GM19099 (cell line): Measurements from ENCODE around the gene PEX7.
A peak's percentile ranks its signal among the peaks of the same experiment; 100 is the strongest.

Source experiments
- POLR2A ChIP-seq: IDR thresholded peaks from 3 replicates; pipeline ENCODE4 v1.6.1; 2011; ENCODE audit warnings: low read depth; ENCODE audit not compliant: insufficient read length; ENCODE audit errors: extremely low read depth

The PEX7 gene

GRCh38 chr6:136787726-136788068 lies 34.7 kb upstream of the PEX7 start:
- no peak for TF ChIP-seq POLR2A

GRCh38 chr6:136788069-136788902 lies 34.1 kb upstream of the PEX7 start:
- no peak for TF ChIP-seq POLR2A

DNA sequence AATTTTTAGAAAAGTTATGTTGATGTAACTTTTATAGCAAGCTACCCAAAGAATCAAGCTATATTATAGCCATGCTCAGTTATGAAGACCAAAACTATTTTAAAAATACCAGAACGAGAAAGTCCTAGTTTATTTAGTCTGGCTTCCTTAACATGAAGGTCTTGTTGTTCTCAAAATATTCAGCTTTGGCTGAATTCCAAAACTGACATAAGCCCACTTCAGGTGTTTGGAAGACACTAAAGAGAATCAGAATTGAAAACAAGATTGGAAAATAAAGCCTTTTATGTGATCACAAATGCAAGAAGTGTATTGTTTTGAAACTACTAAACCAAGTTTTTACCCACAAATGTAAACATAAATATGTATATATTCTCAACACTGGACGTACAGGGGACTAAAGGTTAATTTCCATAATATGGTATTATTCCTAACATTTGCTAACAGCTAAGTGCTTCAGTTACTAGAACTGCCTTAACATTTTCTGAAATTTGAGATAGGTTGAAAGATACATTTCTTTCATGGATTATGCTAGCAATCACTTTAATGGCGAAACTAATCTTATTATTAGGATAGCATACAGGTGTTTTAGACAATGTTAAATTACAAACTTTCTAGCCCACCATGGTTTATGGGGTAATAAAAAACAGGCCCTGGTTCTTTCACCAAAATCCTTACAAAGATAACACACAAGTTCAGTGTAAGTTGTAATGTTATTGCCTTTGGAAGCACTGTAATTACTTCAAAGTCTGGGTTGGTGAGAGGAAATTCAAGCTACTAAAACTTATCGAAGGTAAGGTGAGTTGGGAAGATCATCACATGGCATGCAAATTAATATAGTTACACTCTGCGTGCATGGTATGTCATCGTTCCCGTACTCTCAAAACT lies 31.7 kb upstream of the PEX7 start:
- no peak for TF ChIP-seq POLR2A

GRCh38 chr6:136791296-136792094 lies 30.9 kb upstream of the PEX7 start:
- TF ChIP-seq POLR2A = peak; percentile 83

DNA sequence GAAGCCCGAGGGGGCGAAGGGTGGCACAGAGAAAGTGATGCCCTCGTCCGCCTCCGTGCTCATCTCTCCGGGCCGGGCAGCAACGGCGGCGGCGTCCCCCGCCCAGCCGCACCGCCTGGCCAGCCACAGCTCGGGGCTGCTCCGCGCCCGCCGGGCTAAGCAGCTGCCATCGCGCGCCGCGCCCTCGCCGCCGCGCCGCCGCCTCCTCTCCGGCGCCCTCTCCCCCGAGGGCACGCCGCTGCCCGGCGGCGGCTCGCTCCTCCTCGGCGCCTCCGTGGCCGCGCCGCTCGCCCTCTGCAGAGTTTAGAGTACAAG lies 30.3 kb upstream of the PEX7 start:
- TF ChIP-seq POLR2A = no peak

DNA sequence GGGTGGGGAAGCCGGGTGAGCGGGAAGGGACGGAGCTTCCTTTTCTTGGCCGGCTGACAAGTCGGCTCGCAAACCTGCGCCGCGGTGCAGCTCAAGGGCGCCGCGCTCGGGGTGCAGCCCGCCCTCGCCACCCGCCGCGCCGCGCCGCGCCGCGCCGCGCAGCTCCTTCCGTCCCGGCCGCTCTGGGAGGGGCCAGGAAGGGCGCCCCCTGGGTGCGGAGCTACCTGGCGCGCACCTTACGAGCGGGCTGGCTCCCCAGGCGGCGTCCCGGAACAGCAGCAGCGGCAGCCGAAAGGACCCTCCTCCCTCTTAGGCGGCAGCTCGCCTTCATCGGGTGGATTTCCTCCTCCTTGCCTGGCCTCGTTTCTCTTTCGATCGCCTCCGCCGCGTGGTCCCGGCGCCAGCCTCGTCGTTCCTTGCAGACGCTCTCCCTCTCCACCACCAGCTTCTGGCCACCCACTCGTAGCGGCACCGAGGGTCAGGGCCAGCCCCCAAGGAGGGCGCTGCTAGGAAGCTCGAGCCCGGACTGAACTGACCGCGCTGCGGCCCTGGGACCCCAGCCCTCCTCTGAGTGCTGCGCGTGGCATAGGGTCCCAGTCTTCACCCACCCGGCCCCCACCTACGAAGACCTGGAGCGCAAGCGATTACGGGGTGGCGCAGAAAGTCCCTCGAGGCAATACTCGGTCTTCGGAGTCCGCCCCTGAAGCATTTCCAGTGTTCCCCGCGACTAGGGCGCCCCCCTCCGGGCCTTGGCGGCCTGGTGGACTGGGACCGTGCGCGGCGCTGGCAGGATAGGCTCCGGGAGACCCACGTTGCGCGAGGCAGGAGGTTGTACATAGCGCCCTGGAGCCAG lies 29.8 kb upstream of the PEX7 start, which contains the start of gene MAP3K5:
TSS of gene MAP3K5 (minus strand) at position 68 of the 853 bp plus-strand sequence. CDS start 320 bp downstream, outside the sequence.
- peak; percentile 57 for TF ChIP-seq POLR2A

DNA sequence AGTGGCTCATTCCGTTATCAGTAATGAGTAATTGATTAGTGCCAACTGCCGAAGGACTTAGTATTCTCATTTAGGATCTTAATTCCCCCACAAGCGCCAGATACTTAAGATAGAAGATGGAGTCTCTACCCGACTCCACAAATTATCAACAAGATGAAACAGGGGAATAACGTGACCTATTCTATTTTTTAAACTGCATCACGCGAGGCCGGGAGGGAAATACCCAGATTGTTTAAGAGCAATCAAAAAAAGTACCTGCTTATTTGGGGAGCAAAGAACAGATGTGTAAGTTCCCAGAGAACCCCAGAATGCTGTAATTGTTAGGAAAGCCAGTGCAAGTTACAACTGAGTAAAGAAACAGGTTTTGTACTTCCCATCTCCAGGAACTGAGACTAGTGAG lies 29.0 kb upstream of the PEX7 start:
- no peak for TF ChIP-seq POLR2A

GRCh38 chr6:136795386-136795785 lies 27.0 kb upstream of the PEX7 start:
- TF ChIP-seq POLR2A = no peak

GRCh38 chr6:136795996-136796395 lies 26.4 kb upstream of the PEX7 start:
- no peak for TF ChIP-seq POLR2A

DNA sequence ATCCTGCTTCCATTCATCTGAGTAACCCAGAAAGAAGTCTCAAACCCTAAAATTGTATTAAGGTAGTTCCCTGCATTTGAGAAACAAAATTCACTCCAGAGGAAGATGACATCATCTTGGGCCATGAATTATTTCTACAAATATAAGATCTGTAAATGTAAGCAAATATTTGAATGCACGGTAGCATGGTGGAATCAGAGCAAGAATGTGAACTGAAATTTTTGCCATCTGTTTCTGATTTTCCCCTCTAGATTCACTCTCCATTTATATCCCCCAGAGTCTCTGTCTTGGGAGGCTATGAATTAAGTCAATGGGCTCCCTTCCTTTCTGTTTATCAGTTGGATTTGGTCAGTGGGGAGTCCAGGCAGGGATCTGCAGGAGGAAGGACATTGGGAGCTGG lies 24.3 kb upstream of the PEX7 start:
- no peak for TF ChIP-seq POLR2A

GRCh38 chr6:136801581-136801980 lies 20.8 kb upstream of the PEX7 start:
- no peak for TF ChIP-seq POLR2A

DNA sequence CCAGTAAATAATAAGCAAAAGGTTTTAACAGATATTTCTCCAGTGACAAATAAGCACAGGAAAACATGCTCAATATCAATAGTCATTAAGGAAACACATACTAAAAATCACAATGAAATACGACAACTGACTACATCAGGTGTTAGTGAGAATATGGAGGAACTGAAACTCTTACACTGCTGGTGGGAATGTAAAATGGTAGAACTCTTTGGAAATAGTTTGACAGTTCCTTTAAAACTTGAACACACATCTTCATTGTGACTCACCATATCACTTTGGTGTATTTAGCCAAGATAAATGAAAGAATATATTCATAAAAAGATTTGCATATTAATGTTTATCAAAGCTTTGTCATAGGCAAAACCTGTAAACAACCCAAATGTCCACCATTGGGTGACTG lies 18.8 kb upstream of the PEX7 start:
- TF ChIP-seq POLR2A = no peak

DNA sequence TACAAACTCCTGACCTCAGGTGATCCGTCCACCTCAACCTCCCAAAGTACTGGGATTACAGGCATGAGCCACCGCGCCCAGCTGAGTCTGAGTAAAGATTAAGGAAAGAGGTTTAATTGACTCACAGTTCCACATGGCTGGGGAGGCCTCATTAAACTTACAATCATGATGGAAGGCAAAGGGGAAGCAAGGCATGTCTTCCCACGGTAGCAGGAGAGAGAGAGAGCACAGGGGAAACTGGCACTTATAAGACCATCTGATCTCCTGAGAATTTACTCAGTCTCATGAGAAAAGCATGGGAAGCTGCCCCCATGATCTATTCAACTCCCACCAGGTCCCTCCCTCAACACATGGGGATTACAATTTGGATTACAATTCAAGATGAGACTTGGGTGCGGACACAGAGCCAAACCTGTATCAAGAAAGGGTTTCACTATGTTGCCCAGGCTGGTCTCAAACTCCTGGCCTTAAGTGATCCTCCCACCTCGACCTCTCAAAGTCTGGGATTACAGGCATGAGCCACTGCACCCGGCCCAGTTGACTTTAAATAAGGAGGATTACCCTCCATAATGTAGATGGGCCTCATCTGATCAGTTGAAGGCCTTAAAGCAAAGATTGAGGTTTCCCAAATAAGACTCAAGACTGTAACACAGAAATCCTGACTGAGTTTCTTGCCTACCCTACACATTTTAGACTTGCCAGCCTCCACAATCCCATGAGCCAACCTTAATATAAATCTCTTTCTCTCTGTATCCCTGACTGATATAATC lies 13.1 kb upstream of the PEX7 start:
- TF ChIP-seq POLR2A = no peak

DNA sequence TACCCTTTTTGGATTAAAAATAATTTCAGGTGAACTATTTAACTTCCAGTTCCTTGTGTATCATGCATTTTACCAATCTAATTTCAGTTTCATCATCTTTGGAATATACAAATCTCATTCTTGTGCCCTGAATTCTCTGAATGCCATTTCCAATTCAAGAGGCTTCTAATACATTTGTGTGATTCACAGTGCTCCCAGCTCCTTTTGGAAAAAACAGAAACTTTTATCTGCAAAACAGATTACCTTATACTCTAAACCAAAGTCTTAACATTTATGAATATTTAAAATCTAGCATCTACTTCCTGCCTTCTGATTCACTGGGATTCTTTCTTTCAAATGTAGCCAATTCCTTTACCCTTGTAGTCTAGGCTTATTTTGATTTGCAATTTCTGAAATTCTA lies 11.1 kb upstream of the PEX7 start:
- no peak for TF ChIP-seq POLR2A
